ENCODE measurements around the gene UCKL1. TPM values are rescaled to one million over a fixed set of nuclear protein-coding genes. Genes with fewer than 3 reads are reported as not detected.
"Not testable (repeated sequence)": the region's sequence is repeated elsewhere in the genome, so short reads cannot be mapped to it uniquely, and the experiment has no call there.

Gene UCKL1
- total RNA-seq, 2 donors from 2014 or later, result 46.6 to 66.2 TPM

- no peak for DNase-seq (ENCODE audit: low spot score)
- WGBS, result 96% methylated on average over 19 of the region's 19 CpGs
- H3K27me3 ChIP-seq (replicated peaks; ENCODE audit: insufficient read depth), result no peaks in the 10 kb centered on the region
- H3K4me3 ChIP-seq, result no peak overlapping the region
- intact Hi-C loops (cut with DNase I), result no loop called here
- no peak overlapping the region for H3K27ac ChIP-seq
- no peaks in the 10 kb centered on the region for H3K9me3 ChIP-seq
- no peaks in the 10 kb centered on the region for H3K4me1 ChIP-seq (replicated peaks)
- no peaks in the 10 kb centered on the region for H3K36me3 ChIP-seq
- TF ChIP-seq POLR2AphosphoS5 (IDR thresholded peaks at IDR 0.05) (no peak), CTCF (IDR thresholded peaks at IDR 0.05) (no peak), POLR2A (IDR thresholded peaks at IDR 0.05) (no peak)
Observed at GRCh38 chr20:63919130-63919529, 37.1 kb downstream of the UCKL1 start.

- Histone ChIP-seq H3K9me3 (no peaks in the 10 kb centered on the region), H3K27me3 (replicated peaks; ENCODE audit: insufficient read depth) (no peaks in the 10 kb centered on the region), H3K4me3 (no peak overlapping the region), H3K36me3 (no peaks in the 10 kb centered on the region), H3K27ac (no peak overlapping the region), H3K4me1 (replicated peaks) (no peaks in the 10 kb centered on the region)
- 92% methylated on average over 11 of the region's 11 CpGs for WGBS
- intact Hi-C loops (cut with DNase I), result no loop called here
- TF ChIP-seq POLR2A (IDR thresholded peaks at IDR 0.05) (no peak), POLR2AphosphoS5 (IDR thresholded peaks at IDR 0.05) (no peak), CTCF (IDR thresholded peaks at IDR 0.05) (no peak)
- no peak for DNase-seq (ENCODE audit: low spot score)
Observed at GRCh38 chr20:63917811-63918210, 38.4 kb downstream of the UCKL1 start.

- H3K27me3 ChIP-seq (replicated peaks; ENCODE audit: insufficient read depth); H3K36me3 ChIP-seq; H3K27ac ChIP-seq; DNase-seq (ENCODE audit: low spot score); intact Hi-C loops (cut with DNase I); H3K4me3 ChIP-seq; H3K9me3 ChIP-seq; H3K4me1 ChIP-seq (replicated peaks): not testable (repeated sequence)
- WGBS, result 98% methylated on average over 8 of the region's 8 CpGs
Observed at GRCh38 chr20:63916371-63916939, 39.8 kb downstream of the UCKL1 start.

- Histone ChIP-seq H3K4me3 (no peak overlapping the region), H3K27me3 (replicated peaks; ENCODE audit: insufficient read depth) (no peaks in the 10 kb centered on the region), H3K27ac (no peak overlapping the region), H3K36me3 (no peaks in the 10 kb centered on the region), H3K9me3 (no peaks in the 10 kb centered on the region), H3K4me1 (replicated peaks) (peaks cover 3% of the 10 kb centered on the region)
- intact Hi-C loops (cut with DNase I), result no loop called here
- 92% methylated on average over 6 of the region's 6 CpGs for WGBS
- DNase-seq (ENCODE audit: low spot score), result no peak
- no peak for TF ChIP-seq POLR2A (IDR thresholded peaks at IDR 0.05)
- no peak for TF ChIP-seq POLR2AphosphoS5 (IDR thresholded peaks at IDR 0.05)
- no peak for TF ChIP-seq CTCF (IDR thresholded peaks at IDR 0.05)
Observed at GRCh38 chr20:63915471-63915870, 40.7 kb downstream of the UCKL1 start.

GRCh38 chr20:63913768-63914167 is 42.4 kb downstream of the UCKL1 start:
- Histone ChIP-seq H3K4me3 (no peak overlapping the region), H3K9me3 (no peaks in the 10 kb centered on the region), H3K27me3 (replicated peaks; ENCODE audit: insufficient read depth) (no peaks in the 10 kb centered on the region), H3K36me3 (no peaks in the 10 kb centered on the region), H3K4me1 (replicated peaks) (peaks cover 3% of the 10 kb centered on the region), H3K27ac (no peak overlapping the region)
- no peak for DNase-seq (ENCODE audit: low spot score)
- TF ChIP-seq CTCF (IDR thresholded peaks at IDR 0.05) (no peak), POLR2AphosphoS5 (IDR thresholded peaks at IDR 0.05) (no peak), POLR2A (IDR thresholded peaks at IDR 0.05) (no peak)
- WGBS, result 93% methylated on average over 12 of the region's 12 CpGs
- intact Hi-C loops (cut with DNase I), result no loop called here

Measured in prostate gland (tissue), 2 donors.